ENCODE data around the gene TREH. TPM values are rescaled to one million over a fixed set of nuclear protein-coding genes. Genes with fewer than 3 reads are reported as not detected.
"Not testable (repeated sequence)": the region's sequence is repeated elsewhere in the genome, so short reads cannot be mapped to it uniquely, and the experiment has no call there.

The TREH gene
- total RNA-seq, 1 experiment from 2014 or later = not detected

DNA sequence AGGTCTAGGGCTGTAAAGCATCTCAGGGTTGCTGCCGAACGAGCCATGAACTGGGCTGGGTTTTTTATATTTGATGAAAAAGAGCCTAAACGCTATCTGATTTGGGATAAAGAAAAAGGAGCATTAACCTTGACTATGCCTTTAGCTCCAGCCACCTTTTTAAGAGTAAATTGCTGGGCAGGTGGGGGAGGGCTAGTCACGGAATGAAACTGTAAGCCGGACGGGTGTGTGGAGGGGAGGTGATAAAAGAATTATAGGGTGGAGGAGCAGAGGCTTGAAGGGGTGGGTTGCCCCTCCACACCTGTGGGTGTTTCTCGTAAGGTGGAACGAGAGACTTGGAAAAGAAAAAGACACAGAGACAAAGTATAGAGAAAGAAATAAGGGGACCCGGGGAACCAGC is 41.3 kb upstream of the TREH start:
- H3K27me3 ChIP-seq (replicated peaks; ENCODE audit: insufficient read depth, low read depth, low read length, poor library complexity); POLR2A ChIA-PET (ENCODE audit: low non-redundant PET); H3K4me1 ChIP-seq (ENCODE audit: insufficient read depth, low read length, poor library complexity, severe bottlenecking); H3K36me3 ChIP-seq (ENCODE audit: insufficient read depth, low read length, poor library complexity, severe bottlenecking); H3K4me3 ChIP-seq (ENCODE audit: low read depth, low read length, poor library complexity, severe bottlenecking); CTCF ChIA-PET; H3K27ac ChIP-seq (ENCODE audit: low read depth, low read length, poor library complexity, severe bottlenecking); DNase-seq (ENCODE audit: low spot score); intact Hi-C loops (cut with micrococcal nuclease; ENCODE audit: unreplicated experiment); BruUV-seq (replicated peaks); H3K9me3 ChIP-seq (ENCODE audit: low read depth, low read length, poor library complexity, severe bottlenecking): not testable (repeated sequence)

DNA sequence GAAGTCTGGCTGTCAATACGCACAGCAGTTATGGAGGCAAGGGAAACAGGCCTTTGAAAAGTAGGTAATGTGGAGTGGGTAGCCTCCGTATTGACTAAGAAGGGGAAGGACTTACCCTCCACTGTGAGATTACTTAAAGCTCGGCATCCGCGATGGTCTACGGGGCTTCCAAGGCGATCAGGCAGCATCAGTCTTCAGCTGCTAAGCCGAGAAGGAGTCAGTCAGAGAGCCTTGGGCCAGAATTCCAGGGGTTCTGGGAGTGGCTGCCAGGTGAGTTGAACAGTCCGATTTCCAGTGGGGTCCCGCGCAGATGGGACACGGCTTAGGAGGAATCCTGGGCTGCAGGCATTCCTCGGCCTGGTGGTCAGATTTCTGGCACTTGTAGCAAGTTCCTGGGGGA is 40.6 kb upstream of the TREH start:
- H3K36me3 ChIP-seq (ENCODE audit: insufficient read depth, low read length, poor library complexity, severe bottlenecking); intact Hi-C loops (cut with micrococcal nuclease; ENCODE audit: unreplicated experiment); DNase-seq (ENCODE audit: low spot score); POLR2A ChIA-PET (ENCODE audit: low non-redundant PET); H3K27me3 ChIP-seq (replicated peaks; ENCODE audit: insufficient read depth, low read depth, low read length, poor library complexity); BruUV-seq (replicated peaks); H3K4me3 ChIP-seq (ENCODE audit: low read depth, low read length, poor library complexity, severe bottlenecking); CTCF ChIA-PET; H3K4me1 ChIP-seq (ENCODE audit: insufficient read depth, low read length, poor library complexity, severe bottlenecking); H3K9me3 ChIP-seq (ENCODE audit: low read depth, low read length, poor library complexity, severe bottlenecking); H3K27ac ChIP-seq (ENCODE audit: low read depth, low read length, poor library complexity, severe bottlenecking): not testable (repeated sequence)

DNA sequence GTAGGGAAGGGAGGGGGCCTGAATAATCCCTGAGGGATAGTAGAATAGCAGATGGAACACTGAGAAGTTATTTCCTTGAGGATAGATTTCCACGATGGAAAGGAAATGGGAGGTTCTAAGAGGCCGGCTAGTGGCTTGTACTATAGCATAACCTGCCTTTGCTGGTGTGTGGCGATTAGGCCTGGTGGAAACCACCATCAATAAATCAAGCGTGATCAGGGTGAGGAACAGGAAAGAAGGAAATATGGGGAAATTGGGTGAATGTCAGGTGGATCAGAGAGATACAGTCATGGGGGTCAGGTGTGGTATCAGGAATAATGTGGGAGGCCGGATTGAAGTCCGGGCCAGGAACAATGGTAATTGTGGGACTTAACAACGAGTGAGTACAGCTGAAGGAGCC is 39.1 kb upstream of the TREH start:
- H3K27ac ChIP-seq (ENCODE audit: low read depth, low read length, poor library complexity, severe bottlenecking); CTCF ChIA-PET; H3K36me3 ChIP-seq (ENCODE audit: insufficient read depth, low read length, poor library complexity, severe bottlenecking); H3K27me3 ChIP-seq (replicated peaks; ENCODE audit: insufficient read depth, low read depth, low read length, poor library complexity); DNase-seq (ENCODE audit: low spot score); H3K4me1 ChIP-seq (ENCODE audit: insufficient read depth, low read length, poor library complexity, severe bottlenecking); BruUV-seq (replicated peaks); POLR2A ChIA-PET (ENCODE audit: low non-redundant PET); H3K9me3 ChIP-seq (ENCODE audit: low read depth, low read length, poor library complexity, severe bottlenecking); intact Hi-C loops (cut with micrococcal nuclease; ENCODE audit: unreplicated experiment); H3K4me3 ChIP-seq (ENCODE audit: low read depth, low read length, poor library complexity, severe bottlenecking): not testable (repeated sequence)

DNA sequence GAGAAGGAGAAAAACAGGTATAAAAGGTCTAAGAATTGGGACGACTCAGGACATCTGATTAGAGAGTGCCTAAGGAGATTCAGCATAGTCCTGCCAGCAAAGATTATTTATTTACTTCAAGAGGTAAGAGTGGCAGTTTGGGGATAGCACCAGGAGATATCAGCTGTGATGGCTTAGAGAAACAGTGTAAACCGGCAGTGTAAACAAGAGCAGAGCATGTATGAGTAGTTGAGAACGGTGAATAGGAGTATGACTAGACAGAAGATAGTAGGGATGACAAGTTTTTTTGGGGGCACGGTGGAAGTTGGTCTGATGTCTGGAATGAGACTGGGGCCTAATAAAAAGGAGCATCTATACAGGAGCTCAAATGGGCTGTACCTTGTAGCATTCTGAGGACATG is 38.3 kb upstream of the TREH start:
- BruUV-seq (replicated peaks); CTCF ChIA-PET; DNase-seq (ENCODE audit: low spot score): not testable (repeated sequence)

DNA sequence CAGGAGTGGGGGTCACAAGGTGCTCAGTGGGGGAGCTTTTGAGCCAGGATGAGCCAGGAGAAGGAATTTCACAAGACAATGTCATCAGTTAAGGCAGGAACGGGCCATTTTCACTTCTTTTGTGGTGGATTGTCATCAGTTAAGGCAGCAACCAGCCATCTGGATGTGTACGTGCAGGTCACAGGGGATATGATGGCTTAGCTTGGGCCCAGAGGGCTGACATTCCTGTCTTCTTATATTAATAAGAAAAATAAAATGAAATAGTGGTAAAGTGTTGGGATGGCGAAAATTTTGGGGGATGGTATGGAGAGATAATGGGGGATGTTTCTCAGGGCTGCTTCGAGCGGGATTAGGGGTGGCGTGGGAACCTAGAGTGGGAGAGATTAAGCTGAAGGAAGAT is 37.8 kb upstream of the TREH start:
- CTCF ChIA-PET; DNase-seq (ENCODE audit: low spot score); H3K4me1 ChIP-seq (ENCODE audit: insufficient read depth, low read length, poor library complexity, severe bottlenecking); intact Hi-C loops (cut with micrococcal nuclease; ENCODE audit: unreplicated experiment); H3K36me3 ChIP-seq (ENCODE audit: insufficient read depth, low read length, poor library complexity, severe bottlenecking); H3K4me3 ChIP-seq (ENCODE audit: low read depth, low read length, poor library complexity, severe bottlenecking); H3K27ac ChIP-seq (ENCODE audit: low read depth, low read length, poor library complexity, severe bottlenecking); POLR2A ChIA-PET (ENCODE audit: low non-redundant PET); H3K9me3 ChIP-seq (ENCODE audit: low read depth, low read length, poor library complexity, severe bottlenecking); BruUV-seq (replicated peaks); H3K27me3 ChIP-seq (replicated peaks; ENCODE audit: insufficient read depth, low read depth, low read length, poor library complexity): not testable (repeated sequence)

More for the DNA sequence above, 38.3 kb upstream of the TREH start:
- H3K27ac ChIP-seq (ENCODE audit: low read depth, low read length, poor library complexity, severe bottlenecking); POLR2A ChIA-PET (ENCODE audit: low non-redundant PET); H3K4me3 ChIP-seq (ENCODE audit: low read depth, low read length, poor library complexity, severe bottlenecking); intact Hi-C loops (cut with micrococcal nuclease; ENCODE audit: unreplicated experiment); H3K9me3 ChIP-seq (ENCODE audit: low read depth, low read length, poor library complexity, severe bottlenecking); H3K36me3 ChIP-seq (ENCODE audit: insufficient read depth, low read length, poor library complexity, severe bottlenecking); H3K27me3 ChIP-seq (replicated peaks; ENCODE audit: insufficient read depth, low read depth, low read length, poor library complexity); H3K4me1 ChIP-seq (ENCODE audit: insufficient read depth, low read length, poor library complexity, severe bottlenecking): not testable (repeated sequence)

DNA sequence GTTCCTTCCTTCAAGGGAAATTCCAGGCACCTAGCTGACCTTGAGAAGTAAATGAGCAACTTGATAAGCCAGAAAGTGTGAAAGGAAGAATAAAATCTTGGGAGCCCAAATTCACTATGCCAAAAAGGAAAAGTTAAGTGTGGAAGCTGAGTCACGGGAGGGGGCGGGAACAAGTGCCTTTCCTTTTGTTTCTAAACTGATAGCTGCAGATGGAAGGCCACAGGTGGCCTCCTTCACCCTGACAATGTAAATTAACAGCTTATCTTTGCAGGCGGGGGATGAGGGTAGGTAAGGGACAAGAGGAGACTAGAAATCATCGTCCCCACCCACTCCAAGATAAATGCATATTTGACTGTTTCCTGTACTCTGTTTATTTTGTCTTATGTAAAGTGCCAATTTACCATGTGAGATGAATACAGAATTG is 36.4 kb upstream of the TREH start:
- intact Hi-C loops (cut with micrococcal nuclease; ENCODE audit: unreplicated experiment) = no loop called here
- TF ChIP-seq, protein P1, sequence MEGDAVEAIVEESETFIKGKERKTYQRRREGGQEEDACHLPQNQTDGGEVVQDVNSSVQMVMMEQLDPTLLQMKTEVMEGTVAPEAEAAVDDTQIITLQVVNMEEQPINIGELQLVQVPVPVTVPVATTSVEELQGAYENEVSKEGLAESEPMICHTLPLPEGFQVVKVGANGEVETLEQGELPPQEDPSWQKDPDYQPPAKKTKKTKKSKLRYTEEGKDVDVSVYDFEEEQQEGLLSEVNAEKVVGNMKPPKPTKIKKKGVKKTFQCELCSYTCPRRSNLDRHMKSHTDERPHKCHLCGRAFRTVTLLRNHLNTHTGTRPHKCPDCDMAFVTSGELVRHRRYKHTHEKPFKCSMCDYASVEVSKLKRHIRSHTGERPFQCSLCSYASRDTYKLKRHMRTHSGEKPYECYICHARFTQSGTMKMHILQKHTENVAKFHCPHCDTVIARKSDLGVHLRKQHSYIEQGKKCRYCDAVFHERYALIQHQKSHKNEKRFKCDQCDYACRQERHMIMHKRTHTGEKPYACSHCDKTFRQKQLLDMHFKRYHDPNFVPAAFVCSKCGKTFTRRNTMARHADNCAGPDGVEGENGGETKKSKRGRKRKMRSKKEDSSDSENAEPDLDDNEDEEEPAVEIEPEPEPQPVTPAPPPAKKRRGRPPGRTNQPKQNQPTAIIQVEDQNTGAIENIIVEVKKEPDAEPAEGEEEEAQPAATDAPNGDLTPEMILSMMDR (conservative IDR thresholded peaks at IDR 0.05; ENCODE audit: low read depth, low read length) = no peak
- TF ChIP-seq EZH2 (IDR thresholded peaks at IDR 0.05; ENCODE audit: borderline replicate concordance, low read depth, low read length, poor library complexity, severe bottlenecking) = no peak
- H3K4me3 ChIP-seq (ENCODE audit: low read depth, low read length, poor library complexity, severe bottlenecking) = no peak overlapping the region
- ChIA-PET CTCF (no interaction called here), POLR2A (ENCODE audit: low non-redundant PET) (no interaction called here)
- no TSS peak for BruUV-seq (replicated peaks)
- peaks cover 7% of the 10 kb centered on the region for H3K4me1 ChIP-seq (ENCODE audit: insufficient read depth, low read length, poor library complexity, severe bottlenecking)
- H3K9me3 ChIP-seq (ENCODE audit: low read depth, low read length, poor library complexity, severe bottlenecking) = no peaks in the 10 kb centered on the region
- peak; percentile 36 for DNase-seq (ENCODE audit: low spot score)
- peak overlapping the region; percentile 65 for H3K27ac ChIP-seq (ENCODE audit: low read depth, low read length, poor library complexity, severe bottlenecking)
- H3K27me3 ChIP-seq (replicated peaks; ENCODE audit: insufficient read depth, low read depth, low read length, poor library complexity) = no peaks in the 10 kb centered on the region
- H3K36me3 ChIP-seq (ENCODE audit: insufficient read depth, low read length, poor library complexity, severe bottlenecking) = no peaks in the 10 kb centered on the region

Measured in A673 (cell line).